Measurements from ENCODE around the gene CASQ1. TPM values are rescaled to one million over a fixed set of nuclear protein-coding genes. Genes with fewer than 3 reads are reported as not detected.

Gene CASQ1
- total RNA-seq, 1 experiment from 2014 or later = not detected

GRCh38 chr1:160154790-160155189, 35.6 kb upstream of the CASQ1 start:
- Mint-ChIP-seq H3K27me3 (ENCODE audit: insufficient read depth, unreplicated experiment) (no peaks in the 10 kb centered on the region), H3K9me3 (ENCODE audit: unreplicated experiment) (no peaks in the 10 kb centered on the region), H3K36me3 (ENCODE audit: insufficient read depth, unreplicated experiment) (no peaks in the 10 kb centered on the region), H3K27ac (ENCODE audit: low read depth, unreplicated experiment) (no peak overlapping the region), H3K4me3 (ENCODE audit: unreplicated experiment) (no peak overlapping the region), H3K4me1 (ENCODE audit: insufficient read depth, unreplicated experiment) (peaks cover 7% of the 10 kb centered on the region)
- BruUV-seq (replicated peaks) = no TSS peak
- DNase-seq (ENCODE audit: unreplicated experiment) = no peak
- no peak for TF ChIP-seq CTCF (IDR thresholded peaks at IDR 0.05; ENCODE audit: unreplicated experiment)
- ChIA-PET CTCF (no interaction called here), POLR2A (no interaction called here)
- intact Hi-C loops (cut with micrococcal nuclease) = no loop called here

- BruUV-seq (replicated peaks) = no TSS peak
- no peak for TF ChIP-seq CTCF (IDR thresholded peaks at IDR 0.05; ENCODE audit: unreplicated experiment)
- Mint-ChIP-seq H3K4me1 (ENCODE audit: insufficient read depth, unreplicated experiment) (peaks cover 6% of the 10 kb centered on the region), H3K4me3 (ENCODE audit: unreplicated experiment) (no peak overlapping the region), H3K9me3 (ENCODE audit: unreplicated experiment) (no peaks in the 10 kb centered on the region), H3K27ac (ENCODE audit: low read depth, unreplicated experiment) (no peak overlapping the region), H3K36me3 (ENCODE audit: insufficient read depth, unreplicated experiment) (no peaks in the 10 kb centered on the region), H3K27me3 (ENCODE audit: insufficient read depth, unreplicated experiment) (no peaks in the 10 kb centered on the region)
- ChIA-PET POLR2A (interaction anchor here (2.2 kb wide), 1 partner anchor 13 kb away, joined by 6 read pairs; no protein-coding TSS in a partner anchor), CTCF (interaction anchor here (0.6 to 2.2 kb wide), 9 partner anchors 10 to 381 kb away, joined by 3 to 6 read pairs (median 3); no protein-coding TSS in a partner anchor)
- intact Hi-C loops (cut with micrococcal nuclease) = no loop called here
- no peak for DNase-seq (ENCODE audit: unreplicated experiment)
Measured at GRCh38 chr1:160156361-160156760, 34.0 kb upstream of the CASQ1 start.

GRCh38 chr1:160157174-160157573, 33.2 kb upstream of the CASQ1 start:
- no peaks in the 10 kb centered on the region for H3K4me1 Mint-ChIP-seq (ENCODE audit: insufficient read depth, unreplicated experiment)
- no peak for DNase-seq (ENCODE audit: unreplicated experiment)
- intact Hi-C loops (cut with micrococcal nuclease) = no loop called here
- POLR2A ChIA-PET = interaction anchor here (2.2 kb wide), 1 partner anchor 12 kb away, joined by 6 read pairs; no protein-coding TSS in a partner anchor
- no peaks in the 10 kb centered on the region for H3K36me3 Mint-ChIP-seq (ENCODE audit: insufficient read depth, unreplicated experiment)
- H3K27me3 Mint-ChIP-seq (ENCODE audit: insufficient read depth, unreplicated experiment) = no peaks in the 10 kb centered on the region
- no TSS peak for BruUV-seq (replicated peaks)
- H3K27ac Mint-ChIP-seq (ENCODE audit: low read depth, unreplicated experiment) = no peak overlapping the region
- CTCF ChIA-PET = interaction anchor here (0.9 to 2.2 kb wide), 4 partner anchors 36 to 111 kb away, joined by 3 to 6 read pairs (median 3); no protein-coding TSS in a partner anchor
- no peak overlapping the region for H3K4me3 Mint-ChIP-seq (ENCODE audit: unreplicated experiment)
- no peak for TF ChIP-seq CTCF (IDR thresholded peaks at IDR 0.05; ENCODE audit: unreplicated experiment)
- H3K9me3 Mint-ChIP-seq (ENCODE audit: unreplicated experiment) = no peaks in the 10 kb centered on the region

GRCh38 chr1:160158031-160158430, 32.3 kb upstream of the CASQ1 start:
- no peak for TF ChIP-seq CTCF (IDR thresholded peaks at IDR 0.05; ENCODE audit: unreplicated experiment)
- BruUV-seq (replicated peaks) = no TSS peak
- intact Hi-C loops (cut with micrococcal nuclease) = no loop called here
- H3K27ac Mint-ChIP-seq (ENCODE audit: low read depth, unreplicated experiment) = no peak overlapping the region
- no peak overlapping the region for H3K4me3 Mint-ChIP-seq (ENCODE audit: unreplicated experiment)
- no peaks in the 10 kb centered on the region for H3K27me3 Mint-ChIP-seq (ENCODE audit: insufficient read depth, unreplicated experiment)
- DNase-seq (ENCODE audit: unreplicated experiment) = no peak
- ChIA-PET POLR2A (interaction anchor here (0.7 to 2.2 kb wide), 2 partner anchors 11 to 48 kb away, joined by 3 to 6 read pairs; no protein-coding TSS in a partner anchor), CTCF (interaction anchor here (0.7 to 1.0 kb wide), 2 partner anchors 29 to 35 kb away, joined by 3 read pairs; no protein-coding TSS in a partner anchor)
- H3K9me3 Mint-ChIP-seq (ENCODE audit: unreplicated experiment) = no peaks in the 10 kb centered on the region
- H3K4me1 Mint-ChIP-seq (ENCODE audit: insufficient read depth, unreplicated experiment) = no peaks in the 10 kb centered on the region
- no peaks in the 10 kb centered on the region for H3K36me3 Mint-ChIP-seq (ENCODE audit: insufficient read depth, unreplicated experiment)

Measured in MCF 10A (cell line).